ENCODE measurements around the gene DERA.
"Not testable (repeated sequence)": the region's sequence is repeated elsewhere in the genome, so short reads cannot be mapped to it uniquely, and the experiment has no call there.

The DERA gene

GRCh38 chr12:15910468-15910863 is 666 bp upstream of the DERA start:
- DNase-seq, result no peak

DNA sequence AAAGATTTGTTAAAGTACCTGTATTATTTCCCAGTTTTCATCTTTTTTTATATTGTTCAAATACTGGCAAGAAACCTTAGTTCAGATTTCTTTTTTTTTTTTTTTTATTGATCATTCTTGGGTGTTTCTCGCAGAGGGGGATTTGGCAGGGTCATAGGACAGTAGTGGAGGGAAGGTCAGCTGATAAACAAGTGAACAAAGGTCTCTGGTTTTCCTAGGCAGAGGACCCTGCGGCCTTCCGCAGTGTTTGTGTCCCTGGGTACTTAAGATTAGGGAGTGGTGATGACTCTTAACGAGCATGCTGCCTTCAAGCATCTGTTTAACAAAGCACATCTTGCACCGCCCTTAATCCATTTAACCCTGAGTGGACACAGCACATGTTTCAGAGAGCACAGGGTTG is 799 bp downstream of the DERA start:
- not testable (repeated sequence) for DNase-seq

- DNase-seq, result not testable (repeated sequence)
These were observed 3.0 kb downstream of the DERA start for GRCh38 chr12:15914131-15914530.

DNA sequence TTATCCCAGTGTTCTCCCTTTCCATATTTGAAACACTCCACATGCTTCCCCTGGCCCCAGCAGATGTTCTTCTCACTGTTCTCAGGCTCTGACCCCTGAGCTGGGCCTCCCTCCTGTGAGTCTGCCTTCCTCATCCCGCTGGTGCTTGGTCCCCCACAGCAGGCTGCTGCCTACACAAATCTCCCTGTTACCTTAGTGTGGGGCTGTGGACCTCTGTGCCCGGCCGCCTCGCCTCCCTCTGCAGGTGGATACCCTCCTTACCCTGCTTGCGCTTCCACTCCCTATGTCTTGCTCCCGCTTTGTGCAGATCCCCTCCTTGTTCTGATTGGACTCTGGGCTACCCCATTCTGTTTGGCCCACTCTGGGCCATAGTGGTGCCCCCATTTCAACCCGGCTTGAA is 6.9 kb downstream of the DERA start:
- DNase-seq, result no peak

DNA sequence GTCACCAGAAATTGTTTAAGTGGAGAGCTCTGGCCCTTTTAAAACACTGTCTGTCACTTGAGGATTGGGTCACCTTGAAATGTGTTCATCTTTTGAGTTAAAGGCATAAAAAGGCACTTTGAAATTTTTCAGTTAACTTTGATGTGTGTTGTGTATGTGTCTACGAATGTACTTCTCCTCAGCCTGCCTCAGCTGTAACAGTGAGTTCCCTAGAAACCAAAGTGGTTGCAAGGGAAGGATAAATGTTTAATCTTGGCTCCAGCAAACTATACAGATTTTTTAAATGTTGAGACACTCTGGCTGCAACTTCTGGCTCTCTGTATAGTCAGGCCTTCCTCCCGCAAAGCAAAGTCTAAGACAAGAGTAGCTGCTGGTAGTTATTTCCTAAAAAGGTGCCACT is 8.3 kb downstream of the DERA start:
- no peak for DNase-seq

DNA sequence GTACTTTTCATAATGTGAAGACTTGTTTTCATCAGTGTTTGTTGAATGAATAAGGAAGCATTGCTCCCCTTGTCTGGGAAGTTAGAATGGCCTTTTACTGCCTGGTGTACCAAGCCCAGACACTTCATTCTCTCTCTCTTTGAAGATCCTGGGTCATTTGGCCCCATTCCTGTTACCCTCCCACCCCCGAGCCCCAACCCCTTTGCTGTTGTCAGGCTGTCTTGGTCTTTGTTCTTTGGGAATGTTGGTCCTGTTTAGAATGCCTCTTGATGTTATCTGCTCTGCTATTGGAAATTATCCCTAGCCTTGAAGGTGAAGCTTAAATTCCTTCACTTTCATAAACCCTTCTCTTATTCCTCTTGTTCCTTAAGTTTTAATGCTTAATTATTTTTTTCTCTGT is 13.8 kb downstream of the DERA start:
- DNase-seq, result no peak

DNA sequence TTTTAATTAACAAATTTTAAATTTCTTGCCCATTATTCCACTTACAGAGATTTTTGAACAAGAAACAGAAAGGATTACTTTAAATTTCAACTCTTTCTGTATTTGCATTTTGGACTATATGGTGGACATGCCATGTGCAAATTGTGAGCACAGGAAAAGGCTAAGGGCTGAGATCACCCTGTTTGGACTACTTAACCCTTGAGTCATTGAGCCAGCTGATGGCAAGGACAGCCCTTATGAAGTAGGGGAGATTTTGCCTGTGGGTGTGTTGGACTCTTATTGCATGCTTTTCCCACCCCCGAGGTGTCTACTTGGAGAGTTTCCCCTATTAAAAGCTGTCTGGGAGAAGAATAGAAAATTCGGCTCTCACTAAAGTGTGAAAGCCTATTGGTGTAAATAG is 17.2 kb downstream of the DERA start:
- no peak for DNase-seq

DNA sequence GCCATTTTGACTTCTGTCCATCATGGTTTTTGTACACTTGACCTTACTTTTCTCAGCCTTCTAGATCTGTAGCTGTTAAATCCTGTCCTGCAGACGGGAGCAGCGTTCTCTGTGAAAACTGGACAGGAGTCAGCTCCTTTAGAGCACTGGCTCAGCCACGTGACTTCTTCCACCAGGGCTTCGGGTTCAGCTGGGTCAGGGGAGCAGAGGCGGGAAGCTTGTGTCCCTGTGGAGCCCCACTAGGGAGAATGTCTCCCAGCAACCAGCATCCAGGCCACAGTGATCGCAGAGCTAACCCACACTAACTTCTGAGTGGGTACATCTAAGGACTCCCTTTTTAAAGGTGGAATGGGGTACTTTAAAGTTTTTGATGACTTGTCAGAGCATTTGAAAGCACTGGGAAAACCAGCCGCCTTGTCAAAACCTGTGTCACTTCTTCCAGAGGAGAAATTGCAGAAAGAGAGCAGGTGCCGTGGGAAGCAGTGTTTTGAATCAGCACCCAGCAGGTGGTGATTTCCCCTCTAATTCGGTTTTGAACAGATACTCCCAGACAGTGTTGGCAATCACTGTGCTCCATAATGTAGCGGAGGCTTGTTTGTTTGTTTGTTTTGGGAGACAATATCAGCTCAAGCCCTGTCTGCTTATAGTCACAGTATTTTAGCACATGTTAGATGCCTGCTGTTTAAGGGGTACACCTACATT is 17.9 kb downstream of the DERA start:
- no peak for DNase-seq

- DNase-seq, result no peak
These were observed 20.5 kb downstream of the DERA start for GRCh38 chr12:15931590-15932053.

- DNase-seq, result no peak
These were observed 21.2 kb downstream of the DERA start for GRCh38 chr12:15932327-15932726.

DNA sequence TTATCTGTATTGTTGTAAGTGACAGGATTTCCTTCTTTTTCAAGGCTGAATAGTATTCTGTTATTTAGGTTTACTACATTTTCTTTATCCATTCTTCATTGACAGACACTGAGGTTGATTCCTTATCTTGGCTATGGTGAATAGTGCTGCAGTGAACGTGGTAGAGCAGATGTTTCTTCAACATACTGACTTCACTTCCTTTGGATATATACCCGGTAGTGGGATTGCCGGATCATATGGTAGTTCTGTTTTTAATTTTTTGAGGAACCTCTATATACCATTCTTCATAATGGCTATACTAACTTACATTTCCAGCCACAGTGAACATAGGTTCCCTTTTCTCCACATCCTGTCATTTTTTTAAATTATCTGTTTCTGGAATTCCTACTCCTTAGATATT is 21.8 kb downstream of the DERA start:
- DNase-seq, result no peak

DNA sequence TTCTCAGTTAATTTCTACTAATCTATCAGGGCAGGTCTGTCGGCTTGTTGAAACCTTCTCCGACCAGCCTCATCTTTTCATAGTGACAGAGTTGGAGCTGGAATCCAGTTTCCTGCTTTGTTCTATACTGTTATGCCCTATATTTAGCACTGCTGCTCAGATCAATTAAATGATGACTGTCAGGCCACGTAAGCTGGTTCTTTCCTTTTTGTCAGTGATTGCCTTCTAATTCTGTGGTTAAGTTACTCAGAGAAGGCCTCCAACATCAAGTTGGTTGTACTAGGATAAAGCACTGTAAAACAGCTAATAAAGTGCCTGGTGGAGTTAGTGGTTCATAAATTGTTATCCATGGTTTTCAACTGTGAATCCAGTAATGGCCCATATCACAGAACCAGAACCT is 22.6 kb downstream of the DERA start:
- no peak for DNase-seq

DNA sequence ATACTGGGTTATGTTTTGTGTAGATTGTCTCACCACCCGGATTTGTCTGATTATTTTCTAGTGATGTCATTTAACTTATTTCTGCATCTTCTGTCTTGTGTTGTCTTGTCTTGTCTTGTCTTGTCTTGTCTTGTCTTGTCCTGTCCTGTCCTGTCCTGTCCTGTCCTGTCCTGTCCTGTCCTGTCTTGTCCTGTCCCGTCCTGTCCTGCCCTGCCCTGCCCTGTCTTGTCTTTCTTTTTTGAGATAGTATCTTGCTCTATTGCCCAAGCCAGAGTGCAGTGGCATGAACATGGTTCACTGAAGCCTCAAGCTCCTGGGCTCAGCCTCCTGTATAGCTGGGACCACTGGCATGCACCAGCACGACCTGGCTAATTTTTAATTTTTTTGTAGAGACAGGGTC is 25.6 kb downstream of the DERA start:
- no peak for DNase-seq

- no peak for DNase-seq
These were observed 26.8 kb downstream of the DERA start for GRCh38 chr12:15937902-15938301.

DNA sequence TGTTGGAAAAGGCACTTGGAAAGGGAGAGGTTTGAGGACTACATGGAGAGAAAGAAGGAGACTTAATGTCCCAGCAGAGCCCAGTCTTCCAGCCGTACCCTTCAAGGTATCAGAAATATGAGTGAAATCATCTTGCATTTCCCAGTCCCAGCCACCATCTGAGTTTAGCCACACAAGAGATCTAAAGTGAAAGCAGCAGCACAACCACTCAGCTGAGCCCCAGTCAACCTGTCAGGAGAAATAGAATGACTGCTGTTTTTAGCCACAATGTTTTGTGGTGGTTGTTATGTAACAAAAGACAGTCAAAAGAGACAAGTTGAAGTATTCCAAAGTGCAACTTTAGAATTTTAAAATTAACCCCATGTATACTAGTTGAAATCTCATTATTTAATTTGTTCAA is 28.0 kb downstream of the DERA start:
- DNase-seq, result no peak

GRCh38 chr12:15942475-15942874 is 31.3 kb downstream of the DERA start:
- no peak for DNase-seq

GRCh38 chr12:15943519-15943918 is 32.4 kb downstream of the DERA start:
- DNase-seq, result not testable (repeated sequence)

DNA sequence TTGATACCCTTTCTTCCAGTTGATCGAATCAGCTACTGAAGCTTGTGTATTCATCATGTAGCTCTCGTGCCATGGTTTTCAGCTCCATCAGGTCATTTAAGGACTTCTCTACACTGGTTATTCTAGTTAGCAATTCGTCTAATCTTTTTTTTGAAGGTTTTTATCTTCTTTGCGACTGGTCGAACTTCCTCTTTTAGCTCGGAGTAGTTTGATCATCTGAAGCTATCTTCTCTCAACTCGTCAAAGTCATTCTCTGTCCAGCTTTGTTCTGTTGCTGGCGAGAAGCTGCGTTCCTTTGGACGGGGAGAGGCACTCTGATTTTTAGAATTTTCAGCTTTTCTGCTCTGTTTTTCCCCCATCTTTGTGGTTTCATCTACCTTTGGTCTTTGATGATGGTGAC is 37.3 kb downstream of the DERA start:
- DNase-seq, result not testable (repeated sequence)

- DNase-seq, result no peak
These were observed 44.1 kb downstream of the DERA start for GRCh38 chr12:15955281-15955680.

DNA sequence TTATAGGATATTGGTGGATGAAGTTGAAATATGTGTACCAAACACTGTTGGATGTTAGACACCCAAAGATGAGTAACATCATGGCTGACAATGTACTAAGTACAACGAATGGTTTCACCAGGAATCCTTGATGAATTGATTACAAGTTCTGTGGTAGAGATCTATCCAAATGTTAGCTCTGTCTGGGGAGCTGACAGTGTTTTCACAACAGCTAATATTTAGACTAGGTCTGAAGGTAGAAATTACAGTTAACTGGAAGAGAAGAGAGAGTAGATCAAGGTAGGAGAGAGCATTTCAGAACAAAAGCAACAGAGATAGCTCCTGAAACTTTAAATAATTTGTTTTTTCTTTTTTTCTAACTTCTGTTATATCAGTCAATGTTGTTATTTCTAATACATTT is 44.9 kb downstream of the DERA start:
- no peak for DNase-seq

- no peak for DNase-seq
These were observed 45.5 kb downstream of the DERA start for GRCh38 chr12:15956413-15957185.

DNA sequence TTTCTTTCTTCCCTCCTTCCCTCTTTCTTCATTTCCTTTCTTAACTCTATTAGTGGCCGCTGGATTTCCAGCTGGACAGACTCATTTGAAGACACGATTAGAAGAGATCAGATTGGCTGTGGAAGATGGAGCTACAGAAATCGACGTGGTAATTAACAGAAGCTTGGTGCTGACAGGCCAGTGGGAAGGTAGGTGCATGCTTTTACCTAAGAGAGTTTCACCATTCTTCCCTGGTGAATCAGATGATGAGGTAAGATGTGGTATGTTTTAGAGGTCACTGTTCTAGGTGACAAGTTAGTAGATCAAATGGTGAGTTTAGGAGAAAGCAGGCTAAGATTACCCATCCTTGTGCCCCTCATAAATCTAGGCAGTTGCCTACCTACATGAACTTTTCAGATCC is 51.6 kb downstream of the DERA start:
- DNase-seq, result no peak

GRCh38 chr12:15963271-15963670 is 52.1 kb downstream of the DERA start:
- DNase-seq, result no peak

GRCh38 chr12:15966426-15966825 is 55.3 kb downstream of the DERA start:
- no peak for DNase-seq

DNA sequence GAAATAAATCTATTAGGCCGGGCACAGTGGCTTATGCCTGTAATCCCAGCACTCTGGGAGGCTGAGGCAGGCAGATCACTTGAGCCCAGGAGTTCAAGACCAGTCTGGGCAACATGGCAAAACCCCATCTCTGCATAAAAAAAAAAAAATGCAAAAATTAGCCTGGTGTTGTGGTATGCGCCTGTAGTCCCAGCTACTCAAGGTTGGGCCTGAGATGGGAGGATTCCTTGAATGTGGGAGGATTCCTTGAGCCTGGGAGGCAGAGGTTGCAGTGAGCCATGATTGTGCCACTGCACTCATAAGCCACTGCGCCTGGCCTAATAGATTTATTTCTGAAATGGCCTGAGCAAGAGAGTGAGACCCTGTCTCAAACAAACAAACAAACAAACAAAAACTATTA is 55.9 kb downstream of the DERA start:
- not testable (repeated sequence) for DNase-seq

All from activated naive CD4-positive, alpha-beta T cell treated with anti-CD3 and anti-CD28 coated beads, Interleukin-2, amount 50 U/mL, for 16 hours (primary cell).